GM21825 (cell line): ENCODE results near the gene KLHL29.

Source experiments
- ATAC-seq: cut with Tn5 transposase; IDR thresholded peaks from one replicate; pipeline ENCODE4 v1.9.1; 2021; ENCODE audit warnings: mild to moderate bottlenecking, moderate library complexity; ENCODE audit not compliant: unreplicated experiment

Gene KLHL29

GRCh38 chr2:23467618-23468017 lies 82.6 kb downstream of the KLHL29 start:
- ATAC-seq: no peak

- ATAC-seq: no peak
Observed at GRCh38 chr2:23468474-23469141, 83.6 kb downstream of the KLHL29 start.

GRCh38 chr2:23469142-23469540 lies 84.2 kb downstream of the KLHL29 start:
- no peak for ATAC-seq

GRCh38 chr2:23475036-23475435 lies 90.1 kb downstream of the KLHL29 start:
- no peak for ATAC-seq

GRCh38 chr2:23475473-23475872 lies 90.5 kb downstream of the KLHL29 start:
- no peak for ATAC-seq

GRCh38 chr2:23476786-23477185 lies 91.8 kb downstream of the KLHL29 start:
- ATAC-seq: no peak

- ATAC-seq: no peak
Observed at GRCh38 chr2:23477392-23477791, 92.4 kb downstream of the KLHL29 start.

GRCh38 chr2:23478087-23478932 lies 93.3 kb downstream of the KLHL29 start:
- ATAC-seq: no peak

- ATAC-seq: no peak
Observed at GRCh38 chr2:23478933-23479683, 94.1 kb downstream of the KLHL29 start.

- no peak for ATAC-seq
Observed at GRCh38 chr2:23480957-23481797, 96.2 kb downstream of the KLHL29 start.

GRCh38 chr2:23482188-23482587 lies 97.2 kb downstream of the KLHL29 start:
- ATAC-seq: no peak

GRCh38 chr2:23482607-23483006 lies 97.6 kb downstream of the KLHL29 start:
- no peak for ATAC-seq

GRCh38 chr2:23483791-23484190 lies 98.8 kb downstream of the KLHL29 start:
- ATAC-seq: no peak

- no peak for ATAC-seq
Observed at GRCh38 chr2:23484275-23484674, 99.3 kb downstream of the KLHL29 start.

- ATAC-seq: no peak
Observed at GRCh38 chr2:23484767-23485166, 99.8 kb downstream of the KLHL29 start.

GRCh38 chr2:23485261-23485660 lies 100.3 kb downstream of the KLHL29 start:
- no peak for ATAC-seq

- no peak for ATAC-seq
Observed at GRCh38 chr2:23485841-23486683, 101.1 kb downstream of the KLHL29 start.

GRCh38 chr2:23486684-23487075 lies 101.7 kb downstream of the KLHL29 start:
- no peak for ATAC-seq

GRCh38 chr2:23487735-23488492 lies 102.9 kb downstream of the KLHL29 start:
- peak; percentile 59 for ATAC-seq
